HG02938 (cell line): Measurements from ENCODE around the gene CNTNAP1.
A peak's percentile ranks its signal among the peaks of the same experiment; 100 is the strongest.
"Not testable (repeated sequence)": the region's sequence is repeated elsewhere in the genome, so short reads cannot be mapped to it uniquely, and the experiment has no call there.

Experiments used
- ATAC-seq: cut with Tn5 transposase; IDR thresholded peaks from one replicate; pipeline ENCODE4 v1.9.1; 2021; ENCODE audit warnings: mild to moderate bottlenecking, moderate library complexity; ENCODE audit not compliant: unreplicated experiment

CNTNAP1 gene

GRCh38 chr17:42720996-42721583 is 38.8 kb downstream of the CNTNAP1 start:
- ATAC-seq, result no peak

- ATAC-seq, result no peak
Observed at GRCh38 chr17:42723636-42724035, 41.3 kb downstream of the CNTNAP1 start.

- no peak for ATAC-seq
Observed at GRCh38 chr17:42725143-42725542, 42.8 kb downstream of the CNTNAP1 start.

GRCh38 chr17:42740699-42741098 is 58.4 kb downstream of the CNTNAP1 start:
- no peak for ATAC-seq

GRCh38 chr17:42742916-42743315 is 60.6 kb downstream of the CNTNAP1 start:
- ATAC-seq, result not testable (repeated sequence)

GRCh38 chr17:42743595-42744282 is 61.4 kb downstream of the CNTNAP1 start:
- ATAC-seq, result no peak

- ATAC-seq, result peak; percentile 44
Observed at GRCh38 chr17:42744283-42744805, 62.0 kb downstream of the CNTNAP1 start.

GRCh38 chr17:42744806-42745617 is 62.7 kb downstream of the CNTNAP1 start, which contains the start of gene EZH1:
Gene EZH1, minus strand, starts transcription at chr17:42745040. Its CDS starts 16,099 bp downstream, at chr17:42728941.
- peak; percentile 72 for ATAC-seq

GRCh38 chr17:42748202-42748907 is 66.0 kb downstream of the CNTNAP1 start:
- no peak for ATAC-seq

- no peak for ATAC-seq
Observed at GRCh38 chr17:42748908-42749798, 66.8 kb downstream of the CNTNAP1 start.
